Right ventricle myocardium inferior (tissue), 1 donor: ENCODE results near the gene LRIT3. TPM values are rescaled to one million over a fixed set of nuclear protein-coding genes. Genes with fewer than 3 reads are reported as not detected.

Experiments used
- ATAC-seq: fragments of 200-7000 bp; cut with Tn5 transposase; one replicate; pipeline ENCODE4 v1.9.1; 2020; ENCODE audit warnings: mild to moderate bottlenecking, moderate library complexity
- DNase-seq: peaks from one replicate; pipeline ENCODE4 v3.0.0; 2021; ENCODE audit errors: missing footprints
- intact Hi-C: fragments of 100-400 bp; cut with DNase I; formaldehyde crosslinking; loops from one replicate; pipeline ENCODE4 v1.11.0; 2022
- total RNA-seq: library from RNA; stranded (reverse); fragmentation: NEBNext Ultra II Directional; extraction: Animal tissue kit (Norgen Biotek cat#: 25700); gene quantifications from one replicate; pipeline ENCODE4 v1.2.1, GENCODE V29; 2021
- donor health status: DM: no; HTN: yes; CAD: no; lungs with severe emphysema.

LRIT3 gene
- total RNA-seq, 1 donor from 2014 or later: not detected

GRCh38 chr4:109879636-109880314 lies 31.9 kb downstream of the LRIT3 start:
- intact Hi-C loops: no loop called here
- no peak for ATAC-seq

DNA sequence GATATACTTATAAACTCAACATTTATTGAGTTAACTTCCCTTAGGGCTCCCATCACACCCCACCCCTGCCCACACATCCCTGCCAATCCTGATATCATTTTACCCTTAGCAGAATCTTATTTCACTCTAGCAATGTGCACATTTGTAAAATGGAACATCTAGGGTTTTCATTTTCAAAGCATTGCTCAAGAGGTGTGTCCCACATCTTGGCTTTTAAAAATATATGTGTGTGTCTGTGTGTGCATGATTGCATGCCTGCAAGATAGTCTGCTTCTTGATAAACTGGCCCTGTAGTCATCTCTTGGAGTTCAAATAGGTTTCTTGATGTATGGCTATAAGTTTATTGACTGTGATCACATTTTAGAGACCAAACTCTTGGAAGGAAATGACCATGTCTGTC lies 38.4 kb downstream of the LRIT3 start:
- intact Hi-C loops: no loop called here
- no peak for DNase-seq
- ATAC-seq: no peak

More at GRCh38 chr4:109879636-109880314, 31.9 kb downstream of the LRIT3 start:
- no peak for DNase-seq

DNA sequence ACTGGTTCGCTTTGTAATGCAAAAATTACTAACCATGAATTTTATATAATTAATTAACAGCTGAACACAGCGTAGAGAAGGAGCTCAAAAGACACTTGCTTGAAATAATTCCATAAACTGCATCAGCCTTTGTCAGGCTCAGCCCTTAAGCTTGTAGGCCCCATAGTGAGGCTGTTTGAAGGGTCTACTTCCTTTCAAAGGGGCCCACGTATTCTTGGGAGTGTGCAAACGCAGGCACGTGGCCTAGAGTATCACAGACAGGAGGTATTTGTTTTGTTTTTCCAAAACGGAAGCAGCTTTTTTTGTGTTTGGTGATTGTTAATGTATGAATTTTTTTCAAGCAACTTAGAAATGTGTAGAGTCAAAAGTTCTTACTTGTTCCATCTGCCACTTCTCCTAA lies 39.2 kb downstream of the LRIT3 start:
- DNase-seq (no peak), ATAC-seq (no peak)
- intact Hi-C loops: no loop called here

DNA sequence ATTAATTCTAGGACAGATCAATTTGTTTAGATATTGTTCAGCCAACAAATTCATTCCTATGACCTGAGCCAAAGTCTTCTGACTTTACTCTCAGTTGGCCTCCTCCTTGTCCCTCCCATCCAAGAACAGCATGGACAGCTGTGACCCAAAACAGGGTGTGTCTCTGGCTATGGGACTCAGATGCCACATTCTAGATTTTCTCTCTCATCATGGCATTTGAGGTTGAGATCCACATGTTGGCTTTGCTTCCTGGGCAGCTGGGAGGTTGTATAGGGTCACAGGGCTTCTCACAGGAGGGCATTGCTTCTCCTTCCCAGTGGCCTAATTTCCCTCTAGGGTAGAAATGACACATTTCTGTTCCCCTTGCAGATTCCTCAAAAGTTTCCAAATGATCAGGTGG lies 42.2 kb downstream of the LRIT3 start:
- intact Hi-C loops: no loop called here
- ATAC-seq (no peak), DNase-seq (no peak)

- intact Hi-C loops: no loop called here
- DNase-seq (no peak), ATAC-seq (no peak)
Measured at GRCh38 chr4:109902559-109903251, 54.8 kb downstream of the LRIT3 start.

- ATAC-seq: no peak
- no peak for DNase-seq
- intact Hi-C loops: no loop called here
Measured at GRCh38 chr4:109908731-109909130, 60.8 kb downstream of the LRIT3 start.

DNA sequence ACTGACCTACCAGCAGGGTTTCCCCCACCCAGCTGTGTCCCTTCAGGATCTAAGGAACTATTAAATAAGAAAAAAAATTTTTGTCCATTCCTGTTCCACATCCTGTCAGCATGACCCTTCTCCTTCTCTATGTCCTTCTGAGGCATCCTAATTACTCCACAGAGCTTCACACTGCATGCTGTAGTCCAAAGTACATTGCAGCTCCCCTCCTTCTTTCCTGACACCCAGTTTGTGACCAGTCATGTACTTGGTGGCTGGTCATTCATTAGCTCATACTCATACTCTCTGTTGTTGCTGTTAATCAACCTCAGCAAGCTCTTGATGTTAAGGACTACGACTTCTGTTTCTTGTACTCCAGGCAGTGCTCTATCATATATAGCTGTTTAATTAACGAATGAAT lies 62.3 kb downstream of the LRIT3 start:
- intact Hi-C loops: no loop called here
- DNase-seq: no peak

DNA sequence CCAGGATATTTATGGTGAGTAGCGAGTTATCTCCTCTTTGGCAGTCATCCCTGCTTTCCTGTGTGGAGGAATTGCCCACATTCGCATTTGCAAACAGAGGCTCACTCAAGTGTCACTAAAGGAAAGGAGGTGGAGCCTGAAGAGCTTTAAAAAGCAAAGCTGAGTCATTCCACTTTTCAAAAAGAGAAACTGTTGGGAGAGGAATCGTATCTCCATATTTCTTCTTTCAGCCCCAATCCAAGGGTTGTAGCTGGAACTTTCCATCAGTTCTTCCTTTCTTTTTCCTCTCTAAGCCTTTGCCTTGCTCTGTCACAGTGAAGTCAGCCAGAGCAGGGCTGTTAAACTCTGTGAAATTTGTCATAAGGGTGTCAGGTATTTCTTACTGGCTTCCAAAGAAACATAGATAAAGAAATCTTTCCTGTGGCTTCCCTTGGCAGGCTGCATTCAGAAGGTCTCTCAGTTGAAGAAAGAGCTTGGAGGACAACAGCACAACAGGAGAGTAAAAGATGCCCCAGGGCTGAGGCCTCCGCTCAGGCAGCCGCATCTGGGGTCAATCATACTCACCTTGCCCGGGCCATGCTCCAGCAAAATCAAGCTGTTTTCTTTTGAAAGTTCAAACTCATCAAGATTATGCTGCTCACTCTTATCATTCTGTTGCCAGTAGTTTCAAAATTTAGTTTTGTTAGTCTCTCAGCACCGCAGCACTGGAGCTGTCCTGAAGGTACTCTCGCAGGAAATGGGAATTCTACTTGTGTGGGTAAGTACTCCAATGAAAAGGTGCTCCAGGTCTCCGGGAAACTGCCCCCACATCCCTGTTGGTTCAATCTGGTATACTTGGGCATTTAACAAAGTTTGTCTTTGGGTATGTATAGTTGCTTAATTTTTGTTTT lies 65.0 kb downstream of the LRIT3 start, which contains the start of gene EGF:
EGF (plus strand) TSS at position 178 of the 890 bp plus-strand sequence; CDS start at position 631, 453 bp downstream.
- ATAC-seq (peak; percentile 83), DNase-seq (no peak)
- intact Hi-C loops: no loop called here

More for the DNA sequence above, 62.3 kb downstream of the LRIT3 start:
- ATAC-seq: no peak

DNA sequence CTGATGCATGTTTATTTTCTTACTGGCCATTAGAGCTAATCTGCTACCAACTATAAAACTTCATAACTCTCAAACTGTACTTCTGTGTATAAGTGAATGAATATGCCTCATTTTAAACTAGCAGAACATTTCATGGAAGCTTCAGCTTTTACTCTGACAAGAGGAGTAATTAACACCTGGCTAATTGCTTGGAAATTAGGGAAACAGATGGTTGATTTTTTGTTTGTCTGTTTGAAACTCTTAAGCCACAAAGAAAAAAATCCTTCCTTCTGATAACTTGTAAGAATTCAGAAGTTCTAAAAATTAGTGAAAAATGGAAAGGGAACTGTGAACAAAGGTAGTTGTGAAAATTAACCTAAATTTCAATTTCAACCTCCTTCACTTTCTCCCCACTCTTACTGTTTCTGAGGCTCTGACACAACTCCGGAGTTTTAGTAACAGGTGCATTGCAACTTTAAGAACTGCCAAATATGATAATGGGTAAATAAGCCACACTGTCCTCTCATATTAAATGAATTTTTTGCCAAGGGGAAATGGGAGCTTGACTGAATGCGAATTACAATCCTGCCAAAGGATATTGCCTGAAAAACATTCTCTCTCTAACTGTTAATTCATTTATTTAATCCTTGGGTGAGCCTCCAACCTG lies 65.8 kb downstream of the LRIT3 start:
- intact Hi-C loops: no loop called here
- no peak for DNase-seq
- ATAC-seq: no peak

DNA sequence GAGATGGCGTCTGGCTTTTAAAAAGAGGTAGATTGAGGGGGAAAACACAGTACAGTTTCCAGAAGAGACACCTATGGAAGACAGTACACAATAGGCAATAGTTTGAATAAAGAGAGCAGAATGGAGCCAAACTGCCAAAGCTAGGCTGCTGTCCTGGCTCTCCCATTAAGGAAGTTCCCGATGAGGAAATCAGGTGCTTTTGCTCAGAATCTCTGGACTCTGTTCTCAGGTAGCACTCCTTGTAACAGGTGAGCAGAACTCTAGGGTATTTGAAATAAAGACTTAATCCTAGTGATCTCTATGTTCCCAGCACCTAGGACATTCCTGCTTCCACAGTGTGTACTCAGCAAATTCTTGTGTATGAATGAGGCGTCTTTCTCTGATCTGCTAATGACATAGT lies 66.4 kb downstream of the LRIT3 start:
- no peak for ATAC-seq
- intact Hi-C loops: no loop called here

DNA sequence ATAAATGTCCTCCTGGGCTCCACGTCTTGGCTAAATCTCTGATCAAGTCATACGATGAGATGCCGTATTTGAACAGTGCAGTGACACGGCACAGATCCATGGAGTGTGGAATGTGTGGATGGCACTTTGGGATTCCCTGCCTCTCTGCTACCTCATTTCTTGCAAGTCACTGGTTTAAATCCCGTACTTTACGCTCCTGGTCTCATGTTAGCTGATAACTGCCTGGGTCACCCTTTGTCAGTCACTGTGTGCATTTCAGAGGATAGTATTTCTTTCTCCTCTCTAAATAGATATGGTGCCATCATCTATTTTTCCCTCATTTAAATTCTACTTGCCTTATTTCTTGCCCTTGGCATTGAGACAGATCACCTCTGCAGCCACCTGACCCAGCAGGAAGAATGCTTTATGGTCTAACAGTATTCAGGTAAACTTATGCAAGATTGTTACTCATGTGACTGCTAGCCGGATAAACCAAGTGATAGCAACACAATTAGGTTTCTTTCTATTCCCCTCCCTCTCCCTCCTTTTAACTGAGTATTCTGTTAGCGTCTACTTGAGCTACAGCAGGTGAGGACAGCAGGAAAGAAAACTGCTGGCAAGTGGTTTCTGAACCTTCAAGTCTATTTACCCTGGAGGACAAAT lies 67.6 kb downstream of the LRIT3 start:
- no peak for DNase-seq
- intact Hi-C loops: no loop called here
- no peak for ATAC-seq

More for the DNA sequence above, 66.4 kb downstream of the LRIT3 start:
- no peak for DNase-seq

GRCh38 chr4:109916027-109916409 lies 68.1 kb downstream of the LRIT3 start:
- DNase-seq (no peak), ATAC-seq (no peak)
- intact Hi-C loops: no loop called here

GRCh38 chr4:109921384-109921808 lies 73.5 kb downstream of the LRIT3 start:
- intact Hi-C loops: no loop called here
- DNase-seq: no peak

More at GRCh38 chr4:109921384-109921808, 73.5 kb downstream of the LRIT3 start:
- no peak for ATAC-seq

Other genes starting within 250 kb of the LRIT3 start
- 8.9 TPM for gene CASP6, start 144.7 kb upstream of the LRIT3 start, total RNA-seq
- 64.8 TPM for gene PLA2G12A, start 118.0 kb upstream of the LRIT3 start, total RNA-seq
- gene CFI, start 46.1 kb upstream of the LRIT3 start, total RNA-seq: 11.5 TPM
- 7.5 TPM for gene GAR1, start 32.3 kb upstream of the LRIT3 start, total RNA-seq
- gene RRH, start 20.1 kb upstream of the LRIT3 start, total RNA-seq: not detected
- gene EGF, start 64.8 kb downstream of the LRIT3 start, total RNA-seq: 13.1 TPM